H9 (cell line): ENCODE results near the gene HS3ST1. TPM values are rescaled to one million over a fixed set of nuclear protein-coding genes. Genes with fewer than 3 reads are reported as not detected.

ENCODE experiments used
- DNase-seq: peaks from one replicate; pipeline ENCODE4 v3.0.0-alpha.2; 2017
- H2AFZ ChIP-seq: one replicate; pipeline ENCODE4 v1.6.1; 2013; ENCODE audit warnings: mild to moderate bottlenecking, low read length, control low read depth, moderate library complexity
- H2AK5ac ChIP-seq: 2 replicates; pipeline ENCODE4 v1.6.1; 2013; ENCODE audit warnings: low read length, control low read depth, mixed read lengths; ENCODE audit not compliant: insufficient read length
- H2BK120ac ChIP-seq: one replicate; pipeline ENCODE4 v1.6.1; 2013; ENCODE audit warnings: low read depth, mild to moderate bottlenecking, low read length, control low read depth, inconsistent platforms; ENCODE audit not compliant: poor library complexity, severe bottlenecking
- H2BK12ac ChIP-seq: 2 replicates; pipeline ENCODE4 v1.6.1; 2013; ENCODE audit warnings: low read length, control low read depth, mixed read lengths, low read depth; ENCODE audit not compliant: insufficient read length
- H2BK15ac ChIP-seq: 2 replicates; pipeline ENCODE4 v1.6.1; 2013; ENCODE audit warnings: low read depth, low read length, control low read depth
- H2BK20ac ChIP-seq: one replicate; pipeline ENCODE4 v1.6.1; 2013; ENCODE audit warnings: low read depth, mild to moderate bottlenecking, low read length, control low read depth, inconsistent platforms; ENCODE audit not compliant: poor library complexity, severe bottlenecking
- H2BK5ac ChIP-seq: 2 replicates; pipeline ENCODE4 v1.6.1; 2013; ENCODE audit warnings: low read length, control low read depth, mixed read lengths; ENCODE audit not compliant: insufficient read length
- H3K14ac ChIP-seq: 2 replicates; pipeline ENCODE4 v1.6.1; 2013; ENCODE audit warnings: low read length, control low read depth; ENCODE audit not compliant: insufficient read depth
- H3K18ac ChIP-seq: 2 replicates; pipeline ENCODE4 v1.6.1; 2013; ENCODE audit warnings: low read depth, mild to moderate bottlenecking, mixed read lengths, low read length, control low read depth; ENCODE audit not compliant: insufficient read length
- H3K23ac ChIP-seq: 2 replicates; pipeline ENCODE4 v1.6.1; 2013; ENCODE audit warnings: low read length, control low read depth, mixed read lengths, low read depth; ENCODE audit not compliant: insufficient read length
- H3K23me2 ChIP-seq: 2 replicates; pipeline ENCODE4 v1.6.1; 2013; ENCODE audit warnings: low read depth, mild to moderate bottlenecking, mixed read lengths, low read length, control low read depth; ENCODE audit not compliant: insufficient read length, poor library complexity, severe bottlenecking
- H3K27ac ChIP-seq: 2 replicates; pipeline ENCODE4 v1.5.1; 2013; ENCODE audit warnings: low read length, control low read depth, mixed read lengths, low read depth; ENCODE audit not compliant: insufficient read length
- H3K27me3 ChIP-seq: 2 replicates; pipeline ENCODE4 v1.6.1; 2013; ENCODE audit warnings: low read length, control low read depth, inconsistent platforms; ENCODE audit not compliant: insufficient read depth
- H3K4ac ChIP-seq: 2 replicates; pipeline ENCODE4 v1.6.1; 2013; ENCODE audit warnings: low read depth, mild to moderate bottlenecking, control low read depth, inconsistent platforms, low read length, moderate library complexity
- H3K4me1 ChIP-seq: 2 replicates; pipeline ENCODE4 v1.6.1; 2013; ENCODE audit warnings: low read length, control low read depth, inconsistent platforms; ENCODE audit not compliant: insufficient read depth
- H3K4me2 ChIP-seq: 2 replicates; pipeline ENCODE4 v1.6.1; 2013; ENCODE audit warnings: low read length, control low read depth, mixed read lengths; ENCODE audit not compliant: insufficient read length, insufficient read depth
- H3K56ac ChIP-seq: 2 replicates; pipeline ENCODE4 v1.6.1; 2013; ENCODE audit warnings: low read depth, mild to moderate bottlenecking, mixed read lengths, low read length, control low read depth; ENCODE audit not compliant: insufficient read length
- H3K79me1 ChIP-seq: 2 replicates; pipeline ENCODE4 v1.6.1; 2013; ENCODE audit warnings: low read depth, mild to moderate bottlenecking, moderate library complexity, low read length, control low read depth, inconsistent platforms; ENCODE audit not compliant: insufficient read depth, poor library complexity, severe bottlenecking
- H3K79me2 ChIP-seq: 2 replicates; pipeline ENCODE4 v1.6.1; 2013; ENCODE audit warnings: low read length, control low read depth, inconsistent platforms; ENCODE audit not compliant: insufficient read depth
- H3K9ac ChIP-seq: 2 replicates; pipeline ENCODE4 v1.6.1; 2013; ENCODE audit warnings: low read length, control low read depth, mixed read lengths; ENCODE audit not compliant: insufficient read length; ENCODE audit errors: extremely low read depth
- H3K9me3 ChIP-seq: one replicate; pipeline ENCODE4 v1.6.1; 2013; ENCODE audit warnings: low read depth, low read length, inconsistent platforms; ENCODE audit not compliant: control insufficient read depth
- H3T11ph ChIP-seq: one replicate; pipeline ENCODE4 v1.6.1; 2013; ENCODE audit warnings: mild to moderate bottlenecking, low read length, control low read depth, inconsistent platforms
- H4K20me1 ChIP-seq: one replicate; pipeline ENCODE4 v1.6.1; 2013; ENCODE audit not compliant: control insufficient read depth, insufficient read length, insufficient read depth
- H4K5ac ChIP-seq: 2 replicates; pipeline ENCODE4 v1.6.1; 2013; ENCODE audit warnings: low read depth, mild to moderate bottlenecking, mixed read lengths, low read length, control low read depth; ENCODE audit not compliant: insufficient read length
- H4K8ac ChIP-seq: replicated peaks from 2 replicates; pipeline ENCODE4 v1.6.1; 2013; ENCODE audit warnings: low read length, control low read depth, mixed read lengths, low read depth; ENCODE audit not compliant: insufficient read length
- H4K91ac ChIP-seq: 2 replicates; pipeline ENCODE4 v1.6.1; 2013; ENCODE audit warnings: low read depth, mild to moderate bottlenecking, moderate library complexity, mixed read lengths, low read length, control low read depth; ENCODE audit not compliant: insufficient read length
- H3K27ac Mint-ChIP-seq, 3 experiments: 2 replicates in 2 of 3; 3 replicates in 1 of 3; pipeline ENCODE4 v1.8.0; 2020 to 2021; ENCODE audit warnings: mixed read lengths in 3 of 3, mild to moderate bottlenecking in 1 of 3, moderate library complexity in 1 of 3
- H3K27me3 Mint-ChIP-seq: 2 replicates; pipeline ENCODE4 v1.8.0; 2021; ENCODE audit warnings: low read depth, mild to moderate bottlenecking, moderate library complexity, mixed read lengths
- H3K36me3 Mint-ChIP-seq, 3 experiments: 2 replicates in 2 of 3; 3 replicates in 1 of 3; pipeline ENCODE4 v1.8.0; 2020 to 2021; ENCODE audit warnings: low read depth in 3 of 3, mixed read lengths in 3 of 3; ENCODE audit not compliant: insufficient read depth in 1 of 3
- H3K4me1 Mint-ChIP-seq, 2 experiments: 2 replicates each; pipeline ENCODE4 v1.8.0; 2020; ENCODE audit warnings: mixed read lengths in 2 of 2
- H3K4me3 Mint-ChIP-seq, 2 experiments: 2 replicates in 1 of 2; 3 replicates in 1 of 2; pipeline ENCODE4 v1.8.0; 2020 to 2021; ENCODE audit warnings: mild to moderate bottlenecking in 2 of 2, mixed read lengths in 2 of 2, moderate library complexity in 1 of 2
- H3K9me3 Mint-ChIP-seq, 2 experiments: 2 replicates in 1 of 2; 3 replicates in 1 of 2; pipeline ENCODE4 v1.8.0; 2020; ENCODE audit warnings: mild to moderate bottlenecking in 2 of 2, mixed read lengths in 2 of 2, moderate library complexity in 1 of 2
- WGBS: extraction: QIAGEN DNeasy Blood & Tissue Kit; methylation state at CpG from one replicate; pipeline ENCODE4 v1.1.7; 2013; ENCODE audit warnings: missing lambda C conversion rate, low lambda C conversion rate, mixed read lengths; ENCODE audit not compliant: insufficient read length; ENCODE audit errors: extremely low coverage; 5-methylcytosine and 5-hydroxymethylcytosine counted together
- total RNA-seq: library from RNA; stranded (reverse); gene quantifications from 2 replicates; pipeline ENCODE4 v1.2.1, GENCODE V29; 2021
- TF ChIP-seq, protein P1 (sequence below): fragments of 200-600 bp; sonication (generic); conservative IDR thresholded peaks from 3 replicates; pipeline ENCODE4 v1.8.0; 2021; ENCODE audit warnings: antibody characterized with exemption, mild to moderate bottlenecking

The HS3ST1 gene
- total RNA-seq, 1 experiment from 2014 or later = 0.04 TPM

DNA sequence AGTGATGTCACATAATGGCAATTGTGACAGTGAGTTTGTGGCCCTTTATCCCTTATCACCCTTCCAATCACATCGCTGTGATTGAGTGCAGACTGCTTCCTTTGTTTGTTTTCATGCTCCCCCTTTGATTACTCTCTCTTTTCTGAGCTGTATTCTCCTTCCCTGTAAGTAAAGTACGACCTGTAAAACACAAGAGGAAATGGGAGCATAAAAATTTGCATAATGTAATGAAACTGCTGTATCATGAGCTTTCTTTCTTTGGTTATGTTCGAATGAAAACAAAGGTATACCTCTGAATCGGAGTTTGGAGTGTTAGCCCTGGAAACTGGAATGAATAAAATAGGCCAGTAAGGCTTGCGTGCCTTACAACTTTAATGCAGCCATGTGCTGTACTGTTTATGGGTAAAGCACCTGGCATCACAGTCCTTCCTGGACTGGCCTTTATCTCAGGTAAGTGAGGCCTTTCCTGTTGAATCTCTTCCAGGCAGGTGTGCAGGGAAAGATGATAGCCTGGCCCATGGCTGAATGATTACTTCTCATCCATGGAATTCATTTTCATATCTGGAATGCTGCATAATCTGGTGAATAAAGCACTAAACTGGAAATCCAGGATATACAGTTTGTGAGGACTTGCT lies 26.6 kb upstream of the HS3ST1 start:
- no peak overlapping the region for H2BK20ac ChIP-seq
- H2BK5ac ChIP-seq = no peak overlapping the region
- Mint-ChIP-seq H3K27me3 (no peaks in the 10 kb centered on the region), H3K4me3 (no peak overlapping the region), H3K9me3 (peaks cover 5 to 6% of the 10 kb centered on the region in 2 experiments; a peak in 4 of 5 replicates), H3K36me3 (peaks cover 0 to 8% (median under 1%) of the 10 kb centered on the region in 3 experiments; a peak in 3 of 7 replicates), H3K4me1 (no peaks in the 10 kb centered on the region), H3K27ac (no peak overlapping the region)
- no peak overlapping the region for H2BK120ac ChIP-seq
- no peaks in the 10 kb centered on the region for H3K23me2 ChIP-seq
- H3K14ac ChIP-seq = no peak overlapping the region
- H2AFZ ChIP-seq = no peak overlapping the region
- no peak overlapping the region for H2BK15ac ChIP-seq
- H2BK12ac ChIP-seq = no peak overlapping the region
- no peak overlapping the region for H3K9ac ChIP-seq
- no peak overlapping the region for H2AK5ac ChIP-seq
- H3K79me2 ChIP-seq = no peaks in the 10 kb centered on the region
- no peak overlapping the region for H3K18ac ChIP-seq
- H4K20me1 ChIP-seq = no peaks in the 10 kb centered on the region
- no peak overlapping the region for H3K4ac ChIP-seq
- no peak for DNase-seq
- H3K27me3 ChIP-seq = no peaks in the 10 kb centered on the region
- H4K91ac ChIP-seq = no peak overlapping the region
- no peak overlapping the region for H4K5ac ChIP-seq
- H3K23ac ChIP-seq = no peak overlapping the region
- H3K4me2 ChIP-seq = no peak overlapping the region
- WGBS = no CpG with 5 or more reads among the region's 5 CpGs
- H3T11ph ChIP-seq = no peak overlapping the region
- TF ChIP-seq, protein P1, sequence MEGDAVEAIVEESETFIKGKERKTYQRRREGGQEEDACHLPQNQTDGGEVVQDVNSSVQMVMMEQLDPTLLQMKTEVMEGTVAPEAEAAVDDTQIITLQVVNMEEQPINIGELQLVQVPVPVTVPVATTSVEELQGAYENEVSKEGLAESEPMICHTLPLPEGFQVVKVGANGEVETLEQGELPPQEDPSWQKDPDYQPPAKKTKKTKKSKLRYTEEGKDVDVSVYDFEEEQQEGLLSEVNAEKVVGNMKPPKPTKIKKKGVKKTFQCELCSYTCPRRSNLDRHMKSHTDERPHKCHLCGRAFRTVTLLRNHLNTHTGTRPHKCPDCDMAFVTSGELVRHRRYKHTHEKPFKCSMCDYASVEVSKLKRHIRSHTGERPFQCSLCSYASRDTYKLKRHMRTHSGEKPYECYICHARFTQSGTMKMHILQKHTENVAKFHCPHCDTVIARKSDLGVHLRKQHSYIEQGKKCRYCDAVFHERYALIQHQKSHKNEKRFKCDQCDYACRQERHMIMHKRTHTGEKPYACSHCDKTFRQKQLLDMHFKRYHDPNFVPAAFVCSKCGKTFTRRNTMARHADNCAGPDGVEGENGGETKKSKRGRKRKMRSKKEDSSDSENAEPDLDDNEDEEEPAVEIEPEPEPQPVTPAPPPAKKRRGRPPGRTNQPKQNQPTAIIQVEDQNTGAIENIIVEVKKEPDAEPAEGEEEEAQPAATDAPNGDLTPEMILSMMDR = no peak
- H4K8ac ChIP-seq = no peak overlapping the region
- no peak overlapping the region for H3K56ac ChIP-seq
- no peak overlapping the region for H3K27ac ChIP-seq
- H3K79me1 ChIP-seq = no peaks in the 10 kb centered on the region
- H3K9me3 ChIP-seq = no peaks in the 10 kb centered on the region
- H3K4me1 ChIP-seq = no peaks in the 10 kb centered on the region
